Progenitor cell of endocrine pancreas (in vitro differentiated cells): ENCODE results near the gene FGF9. TPM values are rescaled to one million over a fixed set of nuclear protein-coding genes. Genes with fewer than 3 reads are reported as not detected.
A peak's percentile ranks its signal among the peaks of the same experiment; 100 is the strongest.

Source experiments
- DNase-seq: peaks from one replicate; pipeline ENCODE4 v3.0.0; 2021; ENCODE audit warnings: low spot score; ENCODE audit not compliant: unreplicated experiment
- H3K27ac Mint-ChIP-seq: 2 replicates; pipeline ENCODE4 v1.8.0; 2021; ENCODE audit warnings: mild to moderate bottlenecking, moderate library complexity, mixed read lengths
- H3K27me3 Mint-ChIP-seq: 2 replicates; pipeline ENCODE4 v1.8.0; 2021; ENCODE audit warnings: mixed read lengths
- H3K36me3 Mint-ChIP-seq: 2 replicates; pipeline ENCODE4 v1.8.0; 2022; ENCODE audit warnings: mixed read lengths; ENCODE audit not compliant: insufficient read depth
- H3K4me1 Mint-ChIP-seq: 2 replicates; pipeline ENCODE4 v1.8.0; 2021; ENCODE audit warnings: low read depth, mixed read lengths
- H3K4me3 Mint-ChIP-seq: 2 replicates; pipeline ENCODE4 v1.8.0; 2021; ENCODE audit warnings: low read depth, mild to moderate bottlenecking, moderate library complexity, mixed read lengths
- H3K9me3 Mint-ChIP-seq: 2 replicates; pipeline ENCODE4 v1.8.0; 2021; ENCODE audit warnings: low read depth, mixed read lengths
- CTCF ChIP-seq: fragments of 200-600 bp; sonication (generic); IDR thresholded peaks from one replicate; pipeline ENCODE4 v1.5.0; 2021; ENCODE audit warnings: antibody characterized with exemption, mild to moderate bottlenecking; ENCODE audit not compliant: unreplicated experiment
- total RNA-seq: library from RNA; stranded (reverse); gene quantifications from 2 replicates; pipeline ENCODE4 v1.2.1, GENCODE V29; 2021

FGF9 gene
- total RNA-seq, 1 donor from 2014 or later: 15.9 TPM

GRCh38 chr13:21661097-21661909 is 9.6 kb upstream of the FGF9 start:
- DNase-seq: no peak
- no peaks in the 10 kb centered on the region for H3K4me1 Mint-ChIP-seq
- no peaks in the 10 kb centered on the region for H3K9me3 Mint-ChIP-seq
- no peak overlapping the region for H3K27ac Mint-ChIP-seq
- H3K36me3 Mint-ChIP-seq: peaks cover 3% of the 10 kb centered on the region
- H3K27me3 Mint-ChIP-seq: peaks cover 5% of the 10 kb centered on the region
- no peak overlapping the region for H3K4me3 Mint-ChIP-seq
- TF ChIP-seq CTCF: no peak

GRCh38 chr13:21663197-21663596 is 7.7 kb upstream of the FGF9 start:
- TF ChIP-seq CTCF: no peak
- Mint-ChIP-seq H3K4me3 (no peak overlapping the region), H3K4me1 (peaks cover under 1% of the 10 kb centered on the region), H3K27ac (no peak overlapping the region), H3K27me3 (peaks cover 17% of the 10 kb centered on the region), H3K9me3 (no peaks in the 10 kb centered on the region), H3K36me3 (peaks cover 3% of the 10 kb centered on the region)
- no peak for DNase-seq

- TF ChIP-seq CTCF: no peak
- peaks cover 30% of the 10 kb centered on the region for H3K4me1 Mint-ChIP-seq
- no peaks in the 10 kb centered on the region for H3K9me3 Mint-ChIP-seq
- peak overlapping the region; percentile 99 for H3K27ac Mint-ChIP-seq
- DNase-seq: no peak
- H3K4me3 Mint-ChIP-seq: peak overlapping the region; percentile 96
- no peaks in the 10 kb centered on the region for H3K36me3 Mint-ChIP-seq
- peaks cover 37% of the 10 kb centered on the region for H3K27me3 Mint-ChIP-seq
Observed at GRCh38 chr13:21668732-21669275, 2.1 kb upstream of the FGF9 start.

DNA sequence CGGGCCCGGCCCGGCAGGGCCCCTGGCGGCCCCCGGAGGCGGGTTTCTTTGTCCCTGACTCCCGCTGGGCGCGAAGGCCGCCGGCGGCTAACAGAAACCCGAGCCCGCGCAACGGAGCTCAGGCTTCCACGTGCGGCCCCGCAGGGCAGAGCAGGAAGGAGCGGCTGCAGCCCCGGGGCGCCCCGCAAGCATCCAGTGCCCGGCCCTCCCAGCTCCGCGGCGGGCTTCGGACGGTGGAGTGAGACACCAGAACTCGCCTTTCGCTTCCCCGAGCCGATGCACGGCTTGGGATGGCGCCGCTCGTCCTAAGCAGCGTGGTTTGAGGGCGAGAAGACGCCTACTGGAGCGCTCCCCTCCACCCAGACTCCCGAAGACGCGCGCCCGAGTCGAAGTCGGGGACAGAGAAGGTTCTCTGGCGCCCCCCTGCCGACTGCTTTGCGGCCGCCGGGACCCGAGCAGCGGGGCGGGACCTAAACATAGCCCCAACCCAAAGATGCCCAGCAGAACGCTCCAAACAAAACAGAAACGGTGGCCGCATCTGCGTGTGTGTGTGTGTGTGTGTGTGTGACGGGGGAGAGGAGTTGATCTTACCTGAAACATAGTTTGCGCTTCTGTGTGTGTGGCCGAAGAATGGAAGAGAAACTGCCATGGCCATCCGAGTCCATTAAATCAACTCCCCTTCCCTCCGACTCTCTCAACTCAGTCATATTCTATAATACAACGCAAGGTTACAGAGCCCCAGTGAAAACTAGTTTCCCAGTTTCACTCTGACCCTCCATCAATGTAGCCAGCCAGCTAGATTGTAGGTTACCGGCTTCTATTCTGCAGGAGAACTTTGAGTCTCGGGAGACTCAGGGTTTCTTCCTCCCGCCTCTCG is 629 bp upstream of the FGF9 start:
- H3K4me3 Mint-ChIP-seq: peak overlapping the region; percentile 96
- H3K27me3 Mint-ChIP-seq: peaks cover 37% of the 10 kb centered on the region
- TF ChIP-seq CTCF: peak; percentile 46
- H3K4me1 Mint-ChIP-seq: peaks cover 30% of the 10 kb centered on the region
- peak overlapping the region; percentile 95 for H3K27ac Mint-ChIP-seq
- H3K9me3 Mint-ChIP-seq: no peaks in the 10 kb centered on the region
- H3K36me3 Mint-ChIP-seq: no peaks in the 10 kb centered on the region
- peak; percentile 63 for DNase-seq

DNA sequence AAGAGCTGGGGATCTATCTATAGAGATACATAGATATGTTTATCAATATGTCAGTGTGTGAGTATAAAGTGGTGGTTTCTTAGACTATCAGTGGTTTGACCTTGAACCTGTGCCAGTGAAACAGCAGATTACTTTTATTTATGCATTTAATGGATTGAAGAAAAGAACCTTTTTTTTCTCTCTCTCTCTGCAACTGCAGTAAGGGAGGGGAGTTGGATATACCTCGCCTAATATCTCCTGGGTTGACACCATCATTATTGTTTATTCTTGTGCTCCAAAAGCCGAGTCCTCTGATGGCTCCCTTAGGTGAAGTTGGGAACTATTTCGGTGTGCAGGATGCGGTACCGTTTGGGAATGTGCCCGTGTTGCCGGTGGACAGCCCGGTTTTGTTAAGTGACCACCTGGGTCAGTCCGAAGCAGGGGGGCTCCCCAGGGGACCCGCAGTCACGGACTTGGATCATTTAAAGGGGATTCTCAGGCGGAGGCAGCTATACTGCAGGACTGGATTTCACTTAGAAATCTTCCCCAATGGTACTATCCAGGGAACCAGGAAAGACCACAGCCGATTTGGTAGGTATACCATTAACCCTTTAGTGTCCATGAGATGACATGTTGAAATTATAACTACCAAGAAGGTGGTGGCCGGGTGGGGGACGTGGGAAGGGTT is 880 bp downstream of the FGF9 start:
- peak overlapping the region; percentile 96 for H3K4me3 Mint-ChIP-seq
- no peak overlapping the region for H3K27ac Mint-ChIP-seq
- no peaks in the 10 kb centered on the region for H3K36me3 Mint-ChIP-seq
- H3K27me3 Mint-ChIP-seq: peaks cover 37% of the 10 kb centered on the region
- no peak for TF ChIP-seq CTCF
- H3K9me3 Mint-ChIP-seq: no peaks in the 10 kb centered on the region
- H3K4me1 Mint-ChIP-seq: peaks cover 41% of the 10 kb centered on the region
- DNase-seq: no peak
